Neural cell (in vitro differentiated cells): ENCODE data around the gene CNTN4. TPM values are rescaled to one million over a fixed set of nuclear protein-coding genes. Genes with fewer than 3 reads are reported as not detected.

Experiments used
- H2AFZ ChIP-seq: fragments of 200-600, 300-800 bp; sonication (generic), shearing (Covaris generic); 2 replicates; pipeline ENCODE4 v1.6.0; 2014; ENCODE audit warnings: low read depth, mild to moderate bottlenecking, antibody characterized with exemption, low read length, moderate library complexity
- H3F3A ChIP-seq: fragments of 200-600 bp; shearing (Covaris generic); 2 replicates; pipeline ENCODE4 v1.6.1; 2016; ENCODE audit warnings: mild to moderate bottlenecking, moderate library complexity, mixed read lengths, antibody characterized with exemption, low read length; ENCODE audit not compliant: insufficient read depth, poor library complexity, severe bottlenecking
- H3K27ac ChIP-seq: fragments of 200-600, 300-800 bp; sonication (generic), shearing (Covaris generic); 2 replicates; pipeline ENCODE4 v1.5.1; 2014; ENCODE audit warnings: mild to moderate bottlenecking, low read length, moderate library complexity
- H3K27me3 ChIP-seq: fragments of 300-800, 200-600 bp; sonication (generic), shearing (Covaris generic); 2 replicates; pipeline ENCODE4 v1.6.0; 2014; ENCODE audit warnings: mild to moderate bottlenecking, low read depth, low read length, moderate library complexity; ENCODE audit not compliant: insufficient read depth
- H3K36me3 ChIP-seq: fragments of 300-800, 200-600 bp; sonication (generic), shearing (Covaris generic); 2 replicates; pipeline ENCODE4 v1.5.1; 2014; ENCODE audit warnings: mild to moderate bottlenecking, antibody characterized with exemption, low read length, moderate library complexity; ENCODE audit not compliant: insufficient read depth
- H3K4me2 ChIP-seq: fragments of 300-800, 200-600 bp; sonication (generic), shearing (Covaris generic); 2 replicates; pipeline ENCODE4 v1.6.0; 2014; ENCODE audit warnings: mild to moderate bottlenecking, low read length
- H3K4me3 ChIP-seq: fragments of 300-800, 200-600 bp; sonication (generic), shearing (Covaris generic); 2 replicates; pipeline ENCODE4 v1.5.1; 2014; ENCODE audit warnings: mild to moderate bottlenecking, low read length, moderate library complexity
- H3K79me2 ChIP-seq: fragments of 200-600 bp; shearing (Covaris generic); replicated peaks from 2 replicates; pipeline ENCODE4 v1.6.0; 2014; ENCODE audit warnings: mild to moderate bottlenecking, low read length, moderate library complexity; ENCODE audit not compliant: insufficient read depth
- H3K9ac ChIP-seq: fragments of 300-800, 200-600 bp; sonication (generic), shearing (Covaris generic); 2 replicates; pipeline ENCODE4 v1.6.1; 2016; ENCODE audit warnings: mild to moderate bottlenecking, low read length, mixed read lengths
- H3K9me2 ChIP-seq: fragments of 200-600 bp; shearing (Covaris generic); 2 replicates; pipeline ENCODE4 v1.6.1; 2016; ENCODE audit warnings: mild to moderate bottlenecking, low read length, mixed read lengths; ENCODE audit not compliant: insufficient read depth
- H3K9me3 ChIP-seq: fragments of 200-600, 300-800 bp; sonication (generic), shearing (Covaris generic); 2 replicates; pipeline ENCODE4 v1.6.1; 2016; ENCODE audit warnings: mild to moderate bottlenecking, mixed run types, low read length, moderate library complexity, mixed read lengths
- H4K20me1 ChIP-seq: fragments of 200-600 bp; shearing (Covaris generic); 2 replicates; pipeline ENCODE4 v1.6.1; 2016; ENCODE audit warnings: mild to moderate bottlenecking, mixed run types; ENCODE audit not compliant: insufficient read depth
- EP300 ChIP-seq: fragments of 450-650 bp; conservative IDR thresholded peaks from 2 replicates; pipeline ENCODE4 v1.6.1; 2014; ENCODE audit warnings: antibody characterized with exemption, mild to moderate bottlenecking, moderate library complexity; ENCODE audit not compliant: poor library complexity, severe bottlenecking
- EZH2 ChIP-seq: fragments of 200-600, 300-800 bp; shearing (Covaris generic), sonication (generic); IDR thresholded peaks from 2 replicates; pipeline ENCODE4 v1.6.1; 2014; ENCODE audit warnings: antibody characterized with exemption, low read length, borderline replicate concordance, mild to moderate bottlenecking; ENCODE audit not compliant: insufficient read depth, poor library complexity, severe bottlenecking
- MXI1 ChIP-seq: fragments of 450-650 bp; conservative IDR thresholded peaks from 2 replicates; pipeline ENCODE4 v1.6.1; 2014; ENCODE audit warnings: antibody characterized with exemption, mild to moderate bottlenecking; ENCODE audit not compliant: poor library complexity, severe bottlenecking
- POLR2AphosphoS5 ChIP-seq: IDR thresholded peaks from 2 replicates; pipeline ENCODE4 v1.6.1; 2012
- RAD21 ChIP-seq: fragments of 450-650 bp; conservative IDR thresholded peaks from 2 replicates; pipeline ENCODE4 v1.6.1; 2014; ENCODE audit warnings: antibody characterized with exemption, mild to moderate bottlenecking, moderate library complexity
- SMC3 ChIP-seq: fragments of 450-650 bp; conservative IDR thresholded peaks from 2 replicates; pipeline ENCODE4 v1.6.1; 2014; ENCODE audit warnings: antibody characterized with exemption, mild to moderate bottlenecking, moderate library complexity; ENCODE audit not compliant: poor library complexity
- TAF1 ChIP-seq: IDR thresholded peaks from 2 replicates; pipeline ENCODE4 v1.6.1; 2012; ENCODE audit warnings: low read depth
- polyA plus RNA-seq: library from polyadenylated mRNA; depleted of rRNA; stranded (reverse); fragments of >200 nt; gene quantifications from 2 replicates; pipeline ENCODE4 v1.2.3, GENCODE V29; 2014
- TF ChIP-seq, protein P1 (sequence below): fragments of 450-650 bp; IDR thresholded peaks from 2 replicates; pipeline ENCODE4 v1.5.1; 2014; ENCODE audit warnings: antibody characterized with exemption, mild to moderate bottlenecking, moderate library complexity; ENCODE audit not compliant: poor library complexity, severe bottlenecking
- TF ChIP-seq, protein P2 (sequence below): IDR thresholded peaks from 2 replicates; pipeline ENCODE4 v1.6.1; 2012; ENCODE audit warnings: borderline replicate concordance

The CNTN4 gene
- polyA plus RNA-seq, 1 donor from 2014 or later: 10.6 TPM

DNA sequence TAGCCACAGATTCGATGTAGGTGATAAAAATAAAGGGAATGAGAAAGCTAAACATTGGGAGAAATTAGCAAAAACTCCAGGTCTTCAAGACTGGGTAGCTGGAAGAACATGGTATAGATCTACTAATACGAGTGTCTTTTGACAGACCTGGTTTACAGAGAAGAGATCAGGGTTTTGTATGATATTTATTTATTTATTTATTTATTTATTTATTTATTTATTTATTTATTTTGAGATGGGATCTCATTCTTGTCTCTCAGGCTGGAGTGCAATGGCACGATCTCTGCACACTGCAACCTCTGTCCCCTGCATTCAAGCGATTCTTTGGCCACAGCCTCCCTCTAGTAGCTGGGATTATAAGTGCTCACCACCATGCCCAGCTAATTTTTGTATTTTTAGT, 448.4 kb downstream of the CNTN4 start:
- H3K4me2 ChIP-seq: no peak overlapping the region
- TF ChIP-seq, protein P1, sequence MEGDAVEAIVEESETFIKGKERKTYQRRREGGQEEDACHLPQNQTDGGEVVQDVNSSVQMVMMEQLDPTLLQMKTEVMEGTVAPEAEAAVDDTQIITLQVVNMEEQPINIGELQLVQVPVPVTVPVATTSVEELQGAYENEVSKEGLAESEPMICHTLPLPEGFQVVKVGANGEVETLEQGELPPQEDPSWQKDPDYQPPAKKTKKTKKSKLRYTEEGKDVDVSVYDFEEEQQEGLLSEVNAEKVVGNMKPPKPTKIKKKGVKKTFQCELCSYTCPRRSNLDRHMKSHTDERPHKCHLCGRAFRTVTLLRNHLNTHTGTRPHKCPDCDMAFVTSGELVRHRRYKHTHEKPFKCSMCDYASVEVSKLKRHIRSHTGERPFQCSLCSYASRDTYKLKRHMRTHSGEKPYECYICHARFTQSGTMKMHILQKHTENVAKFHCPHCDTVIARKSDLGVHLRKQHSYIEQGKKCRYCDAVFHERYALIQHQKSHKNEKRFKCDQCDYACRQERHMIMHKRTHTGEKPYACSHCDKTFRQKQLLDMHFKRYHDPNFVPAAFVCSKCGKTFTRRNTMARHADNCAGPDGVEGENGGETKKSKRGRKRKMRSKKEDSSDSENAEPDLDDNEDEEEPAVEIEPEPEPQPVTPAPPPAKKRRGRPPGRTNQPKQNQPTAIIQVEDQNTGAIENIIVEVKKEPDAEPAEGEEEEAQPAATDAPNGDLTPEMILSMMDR: no peak
- TF ChIP-seq EP300 (no peak), TAF1 (no peak), SMC3 (no peak), RAD21 (no peak), MXI1 (no peak), EZH2 (no peak), POLR2AphosphoS5 (no peak)
- TF ChIP-seq, protein P2, sequence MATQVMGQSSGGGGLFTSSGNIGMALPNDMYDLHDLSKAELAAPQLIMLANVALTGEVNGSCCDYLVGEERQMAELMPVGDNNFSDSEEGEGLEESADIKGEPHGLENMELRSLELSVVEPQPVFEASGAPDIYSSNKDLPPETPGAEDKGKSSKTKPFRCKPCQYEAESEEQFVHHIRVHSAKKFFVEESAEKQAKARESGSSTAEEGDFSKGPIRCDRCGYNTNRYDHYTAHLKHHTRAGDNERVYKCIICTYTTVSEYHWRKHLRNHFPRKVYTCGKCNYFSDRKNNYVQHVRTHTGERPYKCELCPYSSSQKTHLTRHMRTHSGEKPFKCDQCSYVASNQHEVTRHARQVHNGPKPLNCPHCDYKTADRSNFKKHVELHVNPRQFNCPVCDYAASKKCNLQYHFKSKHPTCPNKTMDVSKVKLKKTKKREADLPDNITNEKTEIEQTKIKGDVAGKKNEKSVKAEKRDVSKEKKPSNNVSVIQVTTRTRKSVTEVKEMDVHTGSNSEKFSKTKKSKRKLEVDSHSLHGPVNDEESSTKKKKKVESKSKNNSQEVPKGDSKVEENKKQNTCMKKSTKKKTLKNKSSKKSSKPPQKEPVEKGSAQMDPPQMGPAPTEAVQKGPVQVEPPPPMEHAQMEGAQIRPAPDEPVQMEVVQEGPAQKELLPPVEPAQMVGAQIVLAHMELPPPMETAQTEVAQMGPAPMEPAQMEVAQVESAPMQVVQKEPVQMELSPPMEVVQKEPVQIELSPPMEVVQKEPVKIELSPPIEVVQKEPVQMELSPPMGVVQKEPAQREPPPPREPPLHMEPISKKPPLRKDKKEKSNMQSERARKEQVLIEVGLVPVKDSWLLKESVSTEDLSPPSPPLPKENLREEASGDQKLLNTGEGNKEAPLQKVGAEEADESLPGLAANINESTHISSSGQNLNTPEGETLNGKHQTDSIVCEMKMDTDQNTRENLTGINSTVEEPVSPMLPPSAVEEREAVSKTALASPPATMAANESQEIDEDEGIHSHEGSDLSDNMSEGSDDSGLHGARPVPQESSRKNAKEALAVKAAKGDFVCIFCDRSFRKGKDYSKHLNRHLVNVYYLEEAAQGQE: no peak

DNA sequence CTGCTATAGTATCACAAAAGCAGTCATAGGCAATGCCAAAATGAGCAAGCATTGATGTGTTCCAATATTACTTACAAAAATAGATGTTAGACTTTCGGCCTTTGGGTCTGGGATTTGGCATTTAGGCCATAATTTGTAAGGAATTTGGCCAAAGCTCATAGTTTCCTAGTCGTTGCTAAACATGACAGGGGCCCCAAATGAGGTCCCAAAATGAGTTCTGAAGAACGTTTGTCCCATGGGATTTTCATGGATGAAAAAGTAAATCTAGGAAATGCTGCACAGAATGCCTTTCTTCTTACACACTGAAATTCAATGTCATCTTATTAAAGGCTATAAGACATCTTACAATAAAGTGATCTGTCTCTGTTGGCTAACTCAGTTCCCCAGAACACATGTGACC, 456.0 kb downstream of the CNTN4 start:
- H3K9me3 ChIP-seq: no peaks in the 10 kb centered on the region
- no peak overlapping the region for H3K9ac ChIP-seq
- TF ChIP-seq POLR2AphosphoS5: no peak
- TF ChIP-seq EP300: no peak
- TF ChIP-seq, protein P1: no peak
- no peak for TF ChIP-seq EZH2
- no peak for TF ChIP-seq MXI1
- TF ChIP-seq SMC3: no peak
- TF ChIP-seq, protein P2: no peak
- TF ChIP-seq RAD21: no peak
- TF ChIP-seq TAF1: no peak

More for the DNA sequence above, 448.4 kb downstream of the CNTN4 start:
- H3K9ac ChIP-seq: no peak overlapping the region
- H4K20me1 ChIP-seq: no peaks in the 10 kb centered on the region
- H3K27me3 ChIP-seq: no peaks in the 10 kb centered on the region
- no peaks in the 10 kb centered on the region for H3K9me3 ChIP-seq
- H3K79me2 ChIP-seq: no peaks in the 10 kb centered on the region
- no peak overlapping the region for H3K4me3 ChIP-seq
- H3F3A ChIP-seq: no peaks in the 10 kb centered on the region
- no peaks in the 10 kb centered on the region for H3K9me2 ChIP-seq
- no peaks in the 10 kb centered on the region for H3K36me3 ChIP-seq
- H3K27ac ChIP-seq: no peak overlapping the region
- H2AFZ ChIP-seq: no peak overlapping the region

More for the DNA sequence above, 456.0 kb downstream of the CNTN4 start:
- Histone ChIP-seq H3F3A (no peaks in the 10 kb centered on the region), H3K9me2 (no peaks in the 10 kb centered on the region), H3K4me3 (no peak overlapping the region), H4K20me1 (no peaks in the 10 kb centered on the region), H2AFZ (no peak overlapping the region), H3K4me2 (no peak overlapping the region), H3K27ac (no peak overlapping the region), H3K79me2 (no peaks in the 10 kb centered on the region), H3K27me3 (no peaks in the 10 kb centered on the region), H3K36me3 (no peaks in the 10 kb centered on the region)
